HG03432 (cell line): ENCODE data around the gene NCBP1.
A peak's percentile ranks its signal among the peaks of the same experiment; 100 is the strongest.
"Not testable (repeated sequence)": the region's sequence is repeated elsewhere in the genome, so short reads cannot be mapped to it uniquely, and the experiment has no call there.

ENCODE experiments used
- ATAC-seq: cut with Tn5 transposase; IDR thresholded peaks from one replicate; pipeline ENCODE4 v1.9.1; 2021; ENCODE audit warnings: mild to moderate bottlenecking, moderate library complexity; ENCODE audit not compliant: unreplicated experiment

Gene NCBP1

DNA sequence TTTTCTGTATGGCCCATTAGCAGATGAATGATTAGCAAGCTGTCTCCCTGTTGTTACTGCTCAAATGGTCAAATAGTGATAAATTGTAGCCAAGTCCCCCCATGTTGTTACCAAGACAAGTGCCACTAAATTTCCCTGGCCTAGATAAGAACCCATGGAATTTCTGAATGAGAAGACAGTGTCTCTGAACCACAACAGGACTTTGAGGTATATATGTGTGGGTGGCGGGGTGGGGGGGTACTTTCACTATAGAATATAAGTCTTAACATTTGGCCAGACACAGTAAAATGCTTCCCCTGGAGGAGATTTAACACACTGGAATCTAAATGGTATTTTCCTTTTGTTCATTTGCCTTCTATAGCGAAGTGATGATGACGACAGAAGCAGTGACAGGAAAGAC lies 34.9 kb downstream of the NCBP1 start:
- ATAC-seq, result no peak

DNA sequence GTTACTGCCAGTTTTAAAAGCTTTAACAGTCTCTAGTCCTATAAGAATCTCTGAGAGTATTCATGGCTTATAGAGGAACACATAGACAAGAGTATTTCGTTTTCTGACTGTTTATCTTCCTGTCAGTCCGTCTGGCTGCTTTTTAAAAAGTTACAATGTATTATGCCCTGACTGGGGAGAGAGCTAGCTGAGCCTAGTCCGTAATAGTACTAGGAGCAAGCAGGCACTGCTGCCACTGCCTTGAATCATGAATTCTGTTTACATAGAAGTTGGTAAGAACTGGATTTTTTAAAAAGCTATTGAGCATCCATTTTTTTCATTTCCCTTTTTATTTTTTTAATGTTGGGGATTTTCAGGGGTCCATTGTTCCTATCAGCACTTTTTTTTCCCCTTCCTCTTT lies 37.0 kb downstream of the NCBP1 start:
- no peak for ATAC-seq

DNA sequence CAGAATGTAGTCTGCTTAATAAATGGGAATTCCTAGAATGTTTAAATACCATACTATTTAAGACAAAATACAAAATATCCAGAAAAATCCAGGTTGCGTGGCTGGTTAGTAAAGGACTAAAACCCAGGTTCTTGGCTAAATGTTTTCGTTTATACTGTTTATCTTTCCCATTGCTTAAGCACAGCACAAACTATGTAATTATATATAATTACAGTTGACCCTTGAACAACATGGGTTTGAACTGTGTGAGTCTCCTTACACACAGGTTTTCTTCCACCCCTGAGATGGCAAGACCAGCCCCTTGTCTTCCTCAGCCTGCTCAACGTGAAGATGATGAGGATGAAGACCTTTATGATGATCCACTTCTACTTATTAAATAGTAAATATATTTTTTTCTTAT lies 38.8 kb downstream of the NCBP1 start:
- ATAC-seq, result no peak

DNA sequence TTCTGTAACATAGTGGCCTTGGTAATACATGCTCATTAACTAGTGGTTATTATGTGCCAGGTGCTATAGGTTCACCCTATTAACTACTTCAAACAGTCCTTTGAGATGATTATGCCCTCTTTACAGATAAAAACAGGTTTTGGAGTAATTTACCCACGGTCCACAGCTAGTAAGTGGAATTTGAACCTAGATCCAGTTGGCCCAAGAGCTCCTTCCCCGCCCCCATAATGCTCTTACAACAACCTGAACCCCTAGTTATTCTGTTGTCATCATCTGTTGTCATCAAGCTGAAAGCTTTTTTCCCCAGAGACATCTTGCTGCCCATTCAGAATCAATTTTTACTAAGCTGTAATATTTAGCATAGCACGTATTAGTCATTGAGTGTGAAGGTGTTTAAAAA lies 40.3 kb downstream of the NCBP1 start:
- ATAC-seq, result no peak

DNA sequence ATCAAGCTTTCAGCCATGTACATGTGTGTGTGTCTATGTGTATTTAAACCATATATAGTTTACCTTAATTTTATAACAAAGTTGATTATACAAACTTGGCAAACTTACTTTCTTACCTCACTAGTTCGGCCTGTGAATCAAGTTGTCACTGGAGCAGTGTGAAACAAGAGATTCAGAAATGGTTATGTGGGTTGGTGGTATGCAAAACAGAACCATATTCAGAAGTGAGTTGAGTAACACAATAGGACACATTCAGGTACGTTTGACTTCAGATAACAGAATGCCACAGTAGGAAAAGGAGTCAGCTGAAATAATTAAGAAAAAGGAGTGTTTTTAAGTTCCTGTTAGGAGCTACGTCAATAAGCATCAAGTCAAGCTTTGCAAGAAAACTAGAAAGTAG lies 42.0 kb downstream of the NCBP1 start:
- ATAC-seq, result peak; percentile 57

DNA sequence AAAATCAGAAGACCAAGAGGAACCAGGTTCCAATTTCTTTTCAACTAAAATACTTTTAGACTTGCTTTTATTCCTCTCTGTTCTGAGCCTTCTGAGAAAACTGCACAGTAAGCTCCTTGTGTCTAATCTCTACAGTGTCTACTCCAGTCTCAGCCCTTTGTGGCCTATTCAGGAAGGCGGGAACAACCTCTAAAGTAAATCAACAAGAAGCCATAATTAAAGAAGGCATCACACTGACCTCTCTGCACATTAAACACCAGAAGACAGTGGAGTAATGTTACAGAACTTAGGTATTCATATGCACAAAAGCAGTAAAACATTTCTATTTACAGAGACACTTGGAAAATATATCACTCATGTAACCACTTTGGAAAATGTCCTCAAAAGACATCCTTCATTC lies 48.6 kb downstream of the NCBP1 start:
- no peak for ATAC-seq

DNA sequence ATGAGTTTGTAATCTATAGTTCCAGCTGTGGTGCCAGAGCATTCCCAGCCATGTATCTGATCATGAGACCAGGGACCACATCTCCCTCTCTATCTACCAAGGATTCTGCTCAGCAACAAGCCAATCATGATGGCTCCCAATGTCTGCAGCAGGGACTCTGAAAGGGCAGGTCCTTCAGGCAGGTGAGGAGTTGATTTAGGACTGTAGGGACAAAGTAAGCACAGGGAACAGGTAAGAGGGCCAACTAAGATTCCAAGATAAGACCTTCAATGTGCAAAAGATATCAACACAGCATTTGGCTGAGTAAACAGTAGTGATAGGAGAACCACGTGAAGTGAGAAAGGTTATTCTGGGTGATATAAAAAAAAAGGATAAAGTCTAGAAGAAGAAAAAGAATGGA lies 55.0 kb downstream of the NCBP1 start:
- ATAC-seq, result no peak

DNA sequence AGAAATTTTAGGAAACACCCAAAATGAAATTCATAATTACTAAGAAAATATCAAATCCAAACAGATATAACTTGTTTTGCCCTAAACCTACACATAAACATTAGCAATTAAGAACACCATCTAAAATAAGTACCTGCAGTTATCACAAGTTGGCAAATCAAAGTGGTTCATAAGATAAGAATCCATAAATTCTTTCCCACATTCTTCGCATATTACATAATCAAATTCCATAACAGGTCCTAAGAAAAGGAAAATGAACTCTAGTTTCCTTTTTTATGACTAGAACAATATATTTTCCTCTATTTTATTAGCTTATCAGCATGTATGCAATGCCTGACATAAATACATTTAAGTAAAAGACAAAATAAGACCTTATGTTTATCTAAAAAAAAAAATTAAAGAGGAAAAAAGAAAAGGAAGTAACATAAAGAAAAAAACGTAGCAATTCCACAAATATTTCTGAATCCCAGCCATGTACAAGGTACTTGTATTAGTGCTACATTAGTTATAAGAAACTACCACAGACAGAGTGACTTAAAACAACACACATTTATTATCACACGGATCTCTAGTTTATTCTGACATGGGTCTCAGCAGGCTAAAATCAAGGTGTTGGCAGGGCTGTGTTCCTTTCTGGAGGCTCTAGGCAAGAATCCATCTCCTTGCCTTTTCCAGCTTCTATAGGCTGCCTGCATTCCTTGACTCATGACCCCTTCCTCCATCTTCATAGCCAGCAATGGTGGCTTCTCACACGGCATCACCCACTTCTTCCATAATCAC lies 56.0 kb downstream of the NCBP1 start:
- no peak for ATAC-seq

DNA sequence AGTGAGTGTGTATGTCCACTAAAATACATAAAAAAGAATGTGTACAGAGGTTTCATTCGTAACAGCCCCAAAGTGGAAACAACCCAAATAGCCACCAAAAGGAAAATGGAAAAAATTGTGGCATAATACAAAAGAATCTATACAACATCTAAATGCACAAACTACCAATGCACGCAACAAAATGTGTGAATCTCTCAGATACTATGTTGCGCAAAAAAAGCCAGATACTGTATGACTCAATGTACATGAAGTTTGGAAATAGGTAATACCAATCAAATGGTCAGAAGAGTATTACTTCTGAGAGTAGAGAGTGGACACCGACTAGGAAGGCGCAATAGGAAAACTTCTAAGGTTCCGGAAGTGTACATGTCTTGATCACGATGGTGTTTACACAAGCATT lies 61.1 kb downstream of the NCBP1 start:
- ATAC-seq, result no peak

DNA sequence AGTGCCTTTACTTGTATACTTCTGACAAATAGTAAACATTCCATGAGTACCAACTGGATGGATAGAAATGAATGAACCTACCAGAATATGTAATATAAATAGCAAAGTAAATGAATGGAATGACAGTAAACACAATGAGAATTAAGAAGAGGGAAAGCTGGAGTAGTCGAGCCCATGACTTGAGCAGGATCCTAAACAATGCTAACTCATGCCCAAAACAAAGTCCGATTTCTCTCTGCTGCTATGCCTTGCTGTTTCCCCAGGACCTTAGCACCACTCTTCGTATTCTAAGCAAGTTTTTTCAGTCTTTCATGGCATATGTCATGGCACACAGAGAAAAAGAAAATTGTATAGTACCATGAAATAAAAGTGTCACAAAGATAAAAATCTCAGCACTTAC lies 61.8 kb downstream of the NCBP1 start:
- no peak for ATAC-seq

DNA sequence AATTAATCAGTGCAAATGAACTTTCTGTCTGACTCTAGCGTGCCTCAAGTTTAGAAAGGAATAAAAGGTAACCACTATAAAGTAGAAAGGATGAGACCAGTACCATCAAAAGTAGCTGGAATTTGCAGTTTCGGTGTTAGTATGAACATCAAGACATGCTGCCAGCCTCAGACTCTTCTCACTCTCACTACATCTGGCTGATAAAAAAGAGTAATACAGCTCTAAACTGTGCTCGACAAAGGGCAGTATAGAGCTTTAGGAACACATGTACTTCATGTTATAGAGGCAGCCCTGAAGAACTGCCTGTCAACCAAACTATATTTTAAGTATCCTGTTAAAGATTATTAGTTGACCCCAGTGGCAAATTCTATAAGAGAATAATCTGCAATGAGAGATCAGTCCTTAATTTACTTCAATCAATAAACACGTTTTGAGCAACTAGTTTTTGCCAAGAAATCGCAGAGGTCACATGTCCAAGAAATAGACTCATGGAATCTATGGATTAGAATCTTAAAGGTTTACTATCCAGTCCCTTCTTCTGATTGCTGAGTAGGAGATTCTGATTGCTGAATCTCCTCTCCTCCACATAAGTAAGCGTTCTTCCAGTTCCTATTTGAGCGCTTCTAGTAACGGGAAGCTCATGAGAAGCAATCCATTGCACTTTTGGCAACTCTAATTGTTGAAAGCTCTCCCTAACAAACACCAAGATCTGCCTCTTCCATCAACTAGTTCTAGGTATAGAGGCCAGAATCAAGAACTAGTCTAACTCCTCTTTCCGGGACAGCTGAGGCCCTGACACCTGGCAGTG lies 62.6 kb downstream of the NCBP1 start:
- ATAC-seq, result no peak

DNA sequence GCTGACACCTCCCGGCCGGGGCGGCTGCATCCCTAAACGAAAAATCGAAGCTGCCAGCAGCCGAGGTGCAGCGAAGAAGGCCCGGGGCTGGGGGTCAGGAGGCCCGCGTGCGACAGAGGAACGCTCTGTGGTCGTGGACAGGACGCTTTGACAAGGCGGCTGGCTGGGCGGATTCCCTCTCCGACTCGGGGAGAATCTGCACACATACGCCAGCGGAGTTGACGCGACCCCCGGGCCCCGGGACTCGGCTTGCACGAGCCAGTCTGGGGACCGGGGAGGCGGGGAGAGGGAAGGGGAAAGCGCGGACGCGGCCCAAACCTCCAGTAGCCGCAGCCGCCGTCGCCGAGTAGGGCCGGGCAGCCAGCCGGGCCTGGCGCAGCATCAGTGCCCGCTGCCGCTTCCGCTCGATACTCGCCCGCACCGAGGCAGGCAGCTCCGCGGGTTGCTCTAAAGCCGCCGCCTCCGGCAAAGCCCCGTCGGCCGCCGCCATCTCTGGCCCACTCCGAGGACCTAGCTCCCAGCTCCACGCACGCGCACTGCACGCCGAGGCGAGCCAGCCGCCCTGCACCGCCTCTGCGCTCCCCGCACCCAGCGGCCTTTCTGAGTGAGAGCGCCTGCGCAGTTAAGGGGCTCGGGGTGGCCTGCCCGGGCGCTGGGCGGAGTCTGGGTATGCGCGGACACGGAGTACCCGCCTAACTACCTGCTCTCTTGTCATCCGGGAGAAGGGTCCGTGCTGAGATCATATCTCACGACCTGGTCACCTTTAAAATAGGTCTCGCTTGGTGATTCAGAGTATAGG lies 63.4 kb downstream of the NCBP1 start, which contains the start of gene XPA:
TSS of gene XPA (minus strand) at position 538 of the 799 bp plus-strand sequence. CDS start at position 490, 48 bp downstream.
- peak; percentile 94 for ATAC-seq

DNA sequence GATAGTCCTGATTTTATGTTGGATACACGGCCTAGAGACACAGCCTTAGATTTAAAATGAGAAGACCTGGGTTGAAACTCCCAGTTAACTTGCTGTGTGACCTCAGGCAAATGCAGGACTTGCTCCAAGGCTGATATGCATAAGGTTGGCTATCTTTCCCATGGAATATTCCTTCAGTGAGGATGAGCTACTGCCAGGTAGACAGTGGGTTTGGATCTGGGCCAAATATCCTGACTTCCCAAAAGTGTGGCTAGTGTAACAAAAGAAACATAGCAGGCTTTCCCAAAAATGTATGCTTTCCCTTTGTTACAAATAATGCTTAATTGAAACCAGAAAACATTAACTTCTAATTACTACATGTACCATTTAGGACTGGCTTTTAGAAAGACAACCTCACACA lies 64.2 kb downstream of the NCBP1 start:
- ATAC-seq, result no peak

DNA sequence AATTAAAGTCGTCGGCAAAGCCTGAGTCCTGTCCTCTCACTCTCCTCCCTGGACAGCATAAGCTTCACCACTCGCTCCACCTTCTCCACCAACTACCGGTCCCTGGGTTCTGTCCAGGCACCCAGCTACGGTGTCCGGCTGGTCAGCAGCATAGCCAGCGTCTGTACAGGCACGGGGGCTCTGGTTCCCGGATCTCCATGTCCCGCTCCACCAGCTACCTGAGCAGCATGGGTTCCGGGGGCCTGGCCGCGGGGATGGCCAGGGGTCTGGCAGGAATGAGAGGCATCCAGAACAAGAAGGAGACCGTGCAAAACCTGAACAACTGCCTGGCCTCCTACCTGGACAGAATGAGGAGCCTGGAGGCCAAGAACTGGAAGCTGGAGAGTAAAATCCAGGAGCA lies 65.2 kb downstream of the NCBP1 start:
- ATAC-seq, result no peak

DNA sequence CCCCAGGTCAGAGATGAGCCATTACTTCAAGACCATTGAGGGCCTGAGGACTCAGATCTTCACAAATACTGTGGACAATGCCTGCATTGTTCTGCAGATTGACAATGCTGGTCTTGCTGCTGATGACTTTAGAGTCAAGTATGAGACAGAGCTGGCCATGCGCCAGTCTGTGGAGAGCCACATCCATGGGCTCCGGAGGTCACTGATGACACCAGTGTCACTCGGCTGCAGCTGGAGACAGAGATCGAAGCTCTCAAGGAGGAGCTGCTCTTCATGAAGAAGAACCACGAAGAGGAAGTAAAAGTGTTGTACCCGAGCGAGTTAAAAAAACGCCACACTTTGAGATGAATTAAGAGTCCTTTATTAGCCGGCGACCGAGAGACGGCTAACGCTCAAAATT lies 65.7 kb downstream of the NCBP1 start:
- ATAC-seq, result not testable (repeated sequence)

DNA sequence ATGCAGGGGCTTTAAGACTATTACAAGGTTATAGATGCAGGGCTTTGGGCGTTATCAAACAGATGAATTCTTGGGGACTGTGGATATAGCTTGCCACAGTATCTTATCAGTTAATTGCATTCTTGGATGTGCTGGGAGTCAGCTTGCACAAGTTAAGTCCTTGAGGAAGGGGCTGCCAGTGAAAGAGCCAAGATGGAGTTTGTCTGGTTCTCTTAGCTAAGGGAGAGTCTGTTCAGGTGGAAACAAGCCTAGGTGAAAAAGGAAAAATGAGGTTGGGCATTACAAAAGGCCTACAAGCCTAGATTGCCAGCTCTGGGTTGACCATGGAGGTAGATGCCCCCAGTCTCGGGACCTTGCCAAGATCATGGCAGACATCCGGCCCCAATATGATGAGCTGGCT lies 66.2 kb downstream of the NCBP1 start:
- not testable (repeated sequence) for ATAC-seq

DNA sequence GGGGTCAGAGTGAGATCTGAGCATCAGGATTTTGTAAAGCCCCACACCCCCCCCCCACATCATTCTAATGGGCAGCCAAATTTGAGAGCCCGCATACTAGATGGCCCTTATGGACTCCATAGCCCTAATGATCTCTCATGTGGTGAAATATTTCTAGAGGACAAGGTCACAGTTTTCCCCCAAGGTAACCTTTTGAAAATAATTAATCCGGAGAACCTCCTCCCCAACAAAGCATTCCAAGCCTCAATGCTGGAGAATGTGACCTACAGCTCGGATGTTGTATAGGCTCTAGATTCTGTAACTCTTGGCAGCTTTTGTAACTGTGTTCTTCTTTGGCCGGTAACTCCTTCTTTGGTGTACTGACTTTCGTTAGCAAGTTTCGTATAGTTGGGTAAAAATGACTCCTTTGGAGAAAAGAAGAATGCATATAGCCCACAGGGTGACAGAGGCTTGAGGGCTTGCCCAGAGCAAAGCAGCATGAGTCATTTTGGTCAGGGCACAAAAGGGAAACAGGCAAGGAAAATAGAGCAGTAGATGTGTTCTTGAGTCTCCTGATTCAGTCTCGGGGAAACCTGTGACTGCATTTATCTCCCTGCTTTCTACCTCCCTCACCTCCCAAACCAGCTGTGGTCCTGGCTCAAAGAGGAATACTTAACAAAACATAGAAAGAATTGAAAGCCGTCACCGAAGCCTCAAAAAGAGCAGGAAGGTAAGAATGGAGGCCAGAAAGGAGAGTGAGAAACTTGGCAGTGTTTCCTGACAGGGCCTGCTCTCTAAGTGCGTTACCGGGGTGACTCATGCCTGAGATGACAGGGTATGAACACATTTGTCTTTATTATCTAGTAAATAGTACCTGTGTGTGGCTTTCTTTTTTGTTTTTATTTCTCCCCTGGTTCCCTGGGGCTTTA lies 70.1 kb downstream of the NCBP1 start:
- ATAC-seq, result peak; percentile 74

DNA sequence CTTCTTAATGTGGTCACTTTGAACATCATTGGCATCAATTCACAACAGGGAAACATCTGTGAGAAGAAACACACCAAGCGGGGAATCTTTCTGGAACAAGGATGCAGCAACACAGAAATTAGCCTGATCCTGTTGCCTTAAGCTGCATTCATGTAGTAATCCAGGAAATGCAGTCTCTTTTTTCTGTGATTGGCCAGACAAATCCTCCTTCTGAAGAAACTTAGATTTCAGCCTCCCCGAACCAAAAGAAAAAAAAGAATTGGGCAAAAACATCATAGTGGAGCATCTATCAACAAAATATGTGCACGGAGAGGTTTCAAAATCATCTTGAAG lies 70.7 kb downstream of the NCBP1 start:
- no peak for ATAC-seq

DNA sequence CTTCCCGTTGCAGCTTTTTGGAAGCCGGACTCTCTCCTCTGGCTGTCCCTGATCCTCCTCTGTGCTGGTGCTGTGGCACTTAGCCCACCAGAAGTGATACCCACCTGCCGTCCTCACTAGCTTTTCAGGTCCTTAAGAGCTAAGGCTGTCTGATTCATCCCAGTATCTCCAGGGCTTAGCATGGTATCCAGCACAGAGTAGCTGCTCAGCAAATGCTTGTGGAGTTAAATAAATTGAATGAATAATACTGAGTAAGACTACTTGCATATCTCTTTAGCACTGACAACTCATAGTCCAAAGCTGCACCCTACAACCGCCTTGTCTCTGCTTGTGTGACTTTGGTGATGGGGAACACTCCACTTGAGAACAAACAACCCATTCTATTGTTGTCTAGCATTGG lies 71.2 kb downstream of the NCBP1 start:
- ATAC-seq, result no peak

DNA sequence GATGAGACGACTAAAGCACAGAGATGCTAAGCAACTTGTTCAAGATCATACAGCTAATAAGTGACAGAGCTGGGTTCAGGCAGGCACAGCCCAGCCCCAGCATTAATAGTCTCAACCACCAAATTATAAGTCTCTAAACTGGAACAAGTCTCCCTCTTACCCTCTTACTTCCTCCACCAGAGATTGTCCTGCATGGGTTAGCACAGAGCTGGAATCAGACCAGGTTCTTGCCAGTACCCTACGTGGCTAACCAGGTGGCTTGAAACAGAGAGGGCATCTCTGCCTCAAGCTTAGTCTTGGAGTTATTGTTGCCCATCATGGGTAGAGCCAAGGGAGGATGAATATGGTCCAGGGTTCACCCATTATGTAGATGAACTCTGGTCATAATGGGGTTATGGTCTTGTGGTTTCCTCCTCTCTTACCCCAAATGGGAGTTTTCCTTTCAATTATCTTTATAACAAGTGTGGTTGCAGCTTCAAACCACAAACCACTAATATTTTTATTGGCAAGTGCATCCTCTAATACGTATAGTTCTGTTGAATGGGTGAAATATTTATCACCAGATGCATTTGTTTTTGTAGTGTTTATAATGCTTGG lies 71.8 kb downstream of the NCBP1 start:
- no peak for ATAC-seq
